Esophagus muscularis mucosa (tissue), 4 donors: Measurements from ENCODE around the gene MBP. TPM values are rescaled to one million over a fixed set of nuclear protein-coding genes. Genes with fewer than 3 reads are reported as not detected.
A peak's percentile ranks its signal among the peaks of the same experiment; 100 is the strongest.

Source experiments
- DNase-seq: peaks from one replicate; pipeline ENCODE4 v3.0.0-alpha.2; 2017; ENCODE audit errors: extremely low spot score
- H3K27ac ChIP-seq, 4 donors: fragments of 200-600 bp; sonication (generic); replicated peaks in 1 of 4; 1 replicate in 3 of 4; 2 replicates in 1 of 4; pipeline ENCODE4 v1.5.1; 2016 to 2019; ENCODE audit warnings: mild to moderate bottlenecking in 1 of 4
- H3K27me3 ChIP-seq, 4 donors: fragments of 200-600 bp; sonication (generic); one replicate each; pipeline versions ENCODE4 v1.5.1 to v1.6.0; 2016 to 2019
- H3K36me3 ChIP-seq, 4 donors: fragments of 200-600 bp; sonication (generic); one replicate each; pipeline ENCODE4 v1.5.1; 2016 to 2019
- H3K4me1 ChIP-seq, 4 donors: fragments of 200-600 bp; sonication (generic); one replicate each; pipeline ENCODE4 v1.5.1; 2016 to 2019
- H3K4me3 ChIP-seq, 4 donors: fragments of 200-600 bp; sonication (generic); 1 replicate in 2 of 4; 2 replicates in 2 of 4; pipeline ENCODE4 v1.5.1; 2016 to 2019; ENCODE audit warnings: mild to moderate bottlenecking in 4 of 4, moderate library complexity in 1 of 4
- H3K9me3 ChIP-seq, 4 donors: fragments of 200-600 bp; sonication (generic); 1 replicate in 3 of 4; 2 replicates in 1 of 4; pipeline ENCODE4 v1.5.1; 2016 to 2019
- CTCF ChIP-seq, 3 experiments: fragments of 200-600 bp in 2 of 3; fragments of 450-650 bp in 1 of 3; sonication (generic) in 2 of 3; IDR thresholded peaks; one replicate each; pipeline ENCODE4 v1.5.1; 2017 to 2019; ENCODE audit warnings: antibody characterized with exemption in 3 of 3, mild to moderate bottlenecking in 2 of 3, moderate library complexity in 1 of 3
- EP300 ChIP-seq: sonication (generic); formaldehyde crosslinking; IDR thresholded peaks from one replicate; pipeline ENCODE4 v1.6.1; 2017; ENCODE audit warnings: antibody characterized with exemption
- POLR2A ChIP-seq: fragments of 450-650 bp; IDR thresholded peaks from one replicate; pipeline ENCODE4 v1.6.1; 2017; ENCODE audit warnings: antibody characterized with exemption, moderate library complexity, mild to moderate bottlenecking, low read depth
- POLR2AphosphoS5 ChIP-seq, 2 donors: sonication (generic); formaldehyde crosslinking; IDR thresholded peaks; one replicate each; pipeline ENCODE4 v1.6.1; 2017; ENCODE audit warnings: antibody characterized with exemption in 2 of 2
- WGBS: methylation state at CpG from one replicate; pipeline ENCODE4 v1.1.5; 2018; 5-methylcytosine and 5-hydroxymethylcytosine counted together
- intact Hi-C: fragments of 100-400 bp; cut with DNase I; formaldehyde crosslinking; loops from one replicate; pipeline ENCODE4 v1.15.1; 2023
- total RNA-seq, 4 donors: library from RNA; depleted of rRNA; stranded (reverse); fragments of >200 nt; gene quantifications; one replicate each; pipeline versions ENCODE4 v1.1.0 to v1.2.1, GENCODE V29; 2016

The MBP gene
- total RNA-seq, 4 donors from 2014 or later, result 21.9 to 31.3 (median 27.3) TPM

DNA sequence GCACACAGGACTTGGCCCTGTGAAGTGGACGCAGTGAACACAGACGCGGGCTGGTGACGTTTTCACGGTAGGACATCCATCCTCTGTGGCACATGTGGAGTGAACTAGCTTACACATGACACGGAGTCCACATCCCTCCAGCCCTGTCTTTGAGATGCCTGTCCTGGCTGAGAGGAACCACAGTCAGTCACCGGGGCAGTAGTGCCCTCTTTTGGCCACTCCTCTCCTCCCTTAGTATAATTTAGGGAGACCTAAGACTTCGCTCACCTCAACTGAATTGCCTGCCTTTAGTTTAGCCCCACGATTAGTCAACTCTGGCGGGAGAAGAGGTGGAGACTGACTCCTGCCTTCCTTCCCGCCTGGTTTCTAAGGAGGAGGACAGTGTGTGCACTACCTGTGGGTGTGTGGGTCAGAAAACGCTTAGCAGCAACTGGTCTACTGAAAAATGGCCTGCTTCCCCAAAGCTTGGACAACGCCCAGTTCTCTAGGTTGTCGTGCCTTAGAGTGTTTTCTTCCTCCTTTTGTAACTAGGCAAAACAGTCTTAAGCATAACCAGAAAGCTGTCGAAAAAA, 70.6 kb downstream of the MBP start:
- Histone ChIP-seq H3K27ac (peak overlapping the region; percentile 9 to 43 (median 26)), H3K27me3 (no peaks in the 10 kb centered on the region), H3K4me1 (peaks cover 15 to 30% (median 19%) of the 10 kb centered on the region in 4 donors), H3K36me3 (peaks cover 0 to 21% (median 4%) of the 10 kb centered on the region in 4 donors), H3K9me3 (no peaks in the 10 kb centered on the region), H3K4me3 (no peak overlapping the region)
- TF ChIP-seq EP300 (no peak), CTCF (IDR thresholded peaks at IDR 0.05) (no peak), POLR2AphosphoS5 (IDR thresholded peaks at IDR 0.05) (no peak)
- intact Hi-C loops, result no loop called here
- 75% methylated on average over 15 of the region's 15 CpGs for WGBS
- no peak for DNase-seq

DNA sequence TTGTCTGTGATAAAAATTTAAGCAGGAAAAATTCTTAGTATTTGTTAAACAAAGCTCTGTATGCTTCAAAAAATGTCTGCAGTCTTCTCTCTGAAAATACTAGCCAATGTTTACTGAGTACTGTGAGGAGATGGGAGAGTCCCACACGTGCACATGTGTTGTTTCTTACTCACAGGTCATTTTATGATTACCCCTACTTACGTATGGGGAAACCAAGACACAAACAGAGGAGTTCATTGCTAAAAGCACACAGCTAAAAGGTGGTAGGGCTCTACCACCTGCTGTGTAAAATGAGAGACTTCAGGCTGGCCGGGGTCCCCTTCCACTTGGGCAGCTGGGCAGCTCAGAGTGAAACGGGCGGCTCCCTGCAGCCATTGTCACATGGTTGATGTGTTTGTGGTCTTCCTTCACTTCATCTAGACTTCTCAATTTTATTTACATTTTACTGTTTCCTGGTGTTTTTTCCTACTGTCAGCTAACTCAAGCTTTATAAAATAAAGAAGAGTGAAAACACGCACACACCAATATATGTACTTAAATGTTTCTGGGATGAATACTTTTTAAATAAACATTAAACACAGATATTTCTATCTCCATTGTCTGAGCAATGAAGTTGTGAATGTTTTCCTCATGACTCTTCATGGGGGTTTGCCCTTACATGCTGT, 71.2 kb downstream of the MBP start:
- Histone ChIP-seq H3K4me3 (no peak overlapping the region), H3K9me3 (no peaks in the 10 kb centered on the region), H3K27me3 (no peaks in the 10 kb centered on the region), H3K4me1 (peaks cover 15 to 30% (median 21%) of the 10 kb centered on the region in 4 donors), H3K36me3 (peaks cover 0 to 21% (median 4%) of the 10 kb centered on the region in 4 donors), H3K27ac (peak overlapping the region in 3 of 4 donors; percentile 21 to 43 (median 32))
- intact Hi-C loops, result no loop called here
- no peak for DNase-seq
- 82% methylated on average over 6 of the region's 6 CpGs for WGBS
- no peak for TF ChIP-seq CTCF (IDR thresholded peaks at IDR 0.05)
- no peak for TF ChIP-seq POLR2A
- no peak for TF ChIP-seq EP300
- TF ChIP-seq POLR2AphosphoS5 (IDR thresholded peaks at IDR 0.05), result no peak

- no peak overlapping the region for H3K27ac ChIP-seq
- DNase-seq, result no peak
- H3K4me3 ChIP-seq, result no peak overlapping the region
- peaks cover 0 to 21% (median 4%) of the 10 kb centered on the region in 4 donors for H3K36me3 ChIP-seq
- TF ChIP-seq CTCF (IDR thresholded peaks at IDR 0.05) (no peak), POLR2AphosphoS5 (IDR thresholded peaks at IDR 0.05) (no peak), EP300 (no peak)
- H3K27me3 ChIP-seq, result no peaks in the 10 kb centered on the region
- no peaks in the 10 kb centered on the region for H3K9me3 ChIP-seq
- peaks cover 25 to 33% (median 28%) of the 10 kb centered on the region in 4 donors for H3K4me1 ChIP-seq
- intact Hi-C loops, result no loop called here
- 78% methylated on average over 4 of the region's 4 CpGs for WGBS
These were observed 72.4 kb downstream of the MBP start for GRCh38 chr18:77060151-77060550.

DNA sequence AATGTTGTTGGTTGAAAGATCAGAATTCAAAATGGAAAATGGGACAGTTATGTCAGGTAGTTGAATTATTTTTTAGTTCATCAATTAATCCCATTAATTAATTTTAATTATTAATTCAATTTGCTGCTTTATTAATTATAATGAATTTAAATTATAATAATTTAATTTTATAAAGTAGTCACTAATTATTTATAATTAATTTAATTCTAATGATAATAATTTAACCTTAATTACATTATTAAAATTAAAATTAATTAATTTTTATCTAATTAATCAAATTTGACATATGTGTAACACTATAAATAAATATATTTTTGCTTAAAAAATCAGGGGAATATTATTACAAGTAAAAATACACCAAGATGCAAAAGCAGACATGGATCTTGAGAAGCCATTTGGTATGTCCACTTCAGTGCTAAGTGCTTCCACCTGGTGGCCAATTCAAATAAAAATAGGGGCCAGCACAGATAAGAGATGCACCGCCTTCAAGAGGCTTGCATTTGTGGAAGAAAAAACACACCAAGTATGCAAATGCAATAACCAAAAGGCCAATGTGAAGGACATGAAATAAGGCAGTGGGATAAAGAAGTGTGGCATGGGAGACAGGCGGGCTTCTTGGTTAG, 73.2 kb downstream of the MBP start:
- no peak overlapping the region for H3K4me3 ChIP-seq
- H3K9me3 ChIP-seq, result no peaks in the 10 kb centered on the region
- WGBS, result 83% methylated on average over 2 of the region's 2 CpGs
- TF ChIP-seq CTCF (IDR thresholded peaks at IDR 0.05), result peak; percentile 34 to 61 (median 42)
- TF ChIP-seq POLR2AphosphoS5 (IDR thresholded peaks at IDR 0.05), result no peak
- no peak for DNase-seq
- intact Hi-C loops, result loop anchor here (10.0 kb wide), 1 partner anchor 55 kb away; no protein-coding TSS in a partner anchor
- no peaks in the 10 kb centered on the region for H3K27me3 ChIP-seq
- peaks cover 31 to 41% (median 34%) of the 10 kb centered on the region in 4 donors for H3K4me1 ChIP-seq
- H3K27ac ChIP-seq, result no peak overlapping the region
- peaks cover 0 to 13% (median 3%) of the 10 kb centered on the region in 4 donors for H3K36me3 ChIP-seq
